ENCODE results near the gene PTPRE. TPM values are rescaled to one million over a fixed set of nuclear protein-coding genes. Genes with fewer than 3 reads are reported as not detected.

PTPRE gene
- total RNA-seq, 1 donor = 0.09 TPM

GRCh38 chr10:128026615-128027300 lies 119.9 kb downstream of the PTPRE start:
- no peak for DNase-seq (ENCODE audit: low read depth)
- H3K4me3 ChIP-seq (ENCODE audit: low read depth, low read length) = no peak overlapping the region
- no peak for TF ChIP-seq CTCF (IDR thresholded peaks at IDR 0.05; ENCODE audit: insufficient read depth, low read length)

GRCh38 chr10:128027306-128027705 lies 120.4 kb downstream of the PTPRE start:
- no peak for TF ChIP-seq CTCF (IDR thresholded peaks at IDR 0.05; ENCODE audit: insufficient read depth, low read length)
- no peak overlapping the region for H3K4me3 ChIP-seq (ENCODE audit: low read depth, low read length)
- no peak for DNase-seq (ENCODE audit: low read depth)

GRCh38 chr10:128027822-128028507 lies 121.1 kb downstream of the PTPRE start:
- H3K4me3 ChIP-seq (ENCODE audit: low read depth, low read length) = no peak overlapping the region
- no peak for DNase-seq (ENCODE audit: low read depth)
- TF ChIP-seq CTCF (IDR thresholded peaks at IDR 0.05; ENCODE audit: insufficient read depth, low read length) = no peak

- TF ChIP-seq CTCF (IDR thresholded peaks at IDR 0.05; ENCODE audit: insufficient read depth, low read length) = no peak
- no peak for DNase-seq (ENCODE audit: low read depth)
- H3K4me3 ChIP-seq (ENCODE audit: low read depth, low read length) = no peak overlapping the region
These were observed 121.8 kb downstream of the PTPRE start for GRCh38 chr10:128028508-128029289.

GRCh38 chr10:128029290-128029651 lies 122.4 kb downstream of the PTPRE start:
- DNase-seq (ENCODE audit: low read depth) = no peak
- no peak for TF ChIP-seq CTCF (IDR thresholded peaks at IDR 0.05; ENCODE audit: insufficient read depth, low read length)
- H3K4me3 ChIP-seq (ENCODE audit: low read depth, low read length) = no peak overlapping the region

- no peak overlapping the region for H3K4me3 ChIP-seq (ENCODE audit: low read depth, low read length)
- no peak for TF ChIP-seq CTCF (IDR thresholded peaks at IDR 0.05; ENCODE audit: insufficient read depth, low read length)
- DNase-seq (ENCODE audit: low read depth) = no peak
These were observed 122.9 kb downstream of the PTPRE start for GRCh38 chr10:128029731-128030369.

All from fibroblast of the aortic adventitia (primary cell).